NT2/D1 (cell line): ENCODE results near the gene GGTLC2.
"Not testable (repeated sequence)": the region's sequence is repeated elsewhere in the genome, so short reads cannot be mapped to it uniquely, and the experiment has no call there.

Source experiments
- SUZ12 ChIP-seq: IDR thresholded peaks from 2 replicates; pipeline ENCODE4 v1.6.1; 2011; ENCODE audit not compliant: insufficient read length, insufficient read depth; ENCODE audit errors: extremely low read depth
- YY1 ChIP-seq: IDR thresholded peaks from 2 replicates; pipeline ENCODE4 v1.6.1; 2011; ENCODE audit not compliant: insufficient read length, insufficient read depth
- ZNF274 ChIP-seq: IDR thresholded peaks from 2 replicates; pipeline ENCODE4 v1.6.1; 2011; ENCODE audit warnings: mild to moderate bottlenecking, low read depth, low read length

DNA sequence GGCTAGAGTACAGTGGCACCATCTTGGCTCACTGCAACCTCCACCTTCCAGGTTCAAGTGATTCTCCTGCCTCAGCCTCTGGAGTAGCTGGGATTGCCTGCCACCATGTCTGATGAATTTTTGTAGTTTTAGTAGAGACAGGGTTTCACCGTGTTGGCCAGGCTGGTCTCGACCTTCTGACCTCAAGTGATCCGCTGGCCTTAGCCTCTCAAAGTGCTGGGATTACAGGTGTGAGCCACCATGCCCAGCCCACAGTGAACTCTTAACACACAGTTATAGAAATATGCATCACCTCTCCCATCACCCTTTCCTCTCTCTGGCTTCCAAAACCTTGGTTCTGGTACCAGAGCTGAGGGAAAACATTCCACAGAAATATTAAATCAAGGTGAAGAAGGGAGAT is 36.4 kb upstream of the GGTLC2 start:
- not testable (repeated sequence) for TF ChIP-seq YY1, ZNF274, SUZ12
